HTR-8/SVneo (cell line): ENCODE measurements around the gene ITIH3.
A peak's percentile ranks its signal among the peaks of the same experiment; 100 is the strongest.

Experiments used
- DNase-seq: peaks from one replicate; pipeline ENCODE4 v3.0.0; 2011; ENCODE audit warnings: low spot score, mixed read lengths; ENCODE audit not compliant: insufficient read length
- FAIRE-seq: peaks from 2 replicates; lab custom pipeline; 2011; peaks lifted over from hg19 to GRCh38; lab: Jason Lieb, UNC

Gene ITIH3

GRCh38 chr3:52841981-52842340 lies 47.4 kb downstream of the ITIH3 start:
- DNase-seq, result no peak
- no peak for FAIRE-seq

GRCh38 chr3:52842424-52842823 lies 47.8 kb downstream of the ITIH3 start:
- DNase-seq (no peak), FAIRE-seq (no peak)

GRCh38 chr3:52843108-52843865 lies 48.7 kb downstream of the ITIH3 start:
- no peak for FAIRE-seq

GRCh38 chr3:52843881-52844280 lies 49.3 kb downstream of the ITIH3 start:
- DNase-seq, result no peak
- FAIRE-seq, result no peak

More at GRCh38 chr3:52843108-52843865, 48.7 kb downstream of the ITIH3 start:
- no peak for DNase-seq

- no peak for FAIRE-seq
- no peak for DNase-seq
Observed at GRCh38 chr3:52844290-52844975, 49.8 kb downstream of the ITIH3 start.

- DNase-seq, result no peak
- no peak for FAIRE-seq
Observed at GRCh38 chr3:52845157-52845556, 50.6 kb downstream of the ITIH3 start.

GRCh38 chr3:52845691-52846431 lies 51.3 kb downstream of the ITIH3 start:
- DNase-seq (peak; percentile 27), FAIRE-seq (no peak)

GRCh38 chr3:52846432-52846965 lies 51.9 kb downstream of the ITIH3 start:
- no peak for FAIRE-seq

GRCh38 chr3:52847241-52847640 lies 52.6 kb downstream of the ITIH3 start:
- FAIRE-seq, result no peak
- DNase-seq, result no peak

More at GRCh38 chr3:52846432-52846965, 51.9 kb downstream of the ITIH3 start:
- no peak for DNase-seq

GRCh38 chr3:52847726-52848125 lies 53.1 kb downstream of the ITIH3 start:
- no peak for FAIRE-seq

GRCh38 chr3:52848617-52849016 lies 54.0 kb downstream of the ITIH3 start:
- FAIRE-seq, result no peak

More at GRCh38 chr3:52847726-52848125, 53.1 kb downstream of the ITIH3 start:
- DNase-seq, result no peak

GRCh38 chr3:52849656-52850055 lies 55.1 kb downstream of the ITIH3 start:
- no peak for DNase-seq
- no peak for FAIRE-seq

More at GRCh38 chr3:52848617-52849016, 54.0 kb downstream of the ITIH3 start:
- no peak for DNase-seq

- FAIRE-seq, result peak; percentile 57
- peak; percentile 62 for DNase-seq
Observed at GRCh38 chr3:52851348-52851747, 56.8 kb downstream of the ITIH3 start.

- DNase-seq (no peak), FAIRE-seq (no peak)
Observed at GRCh38 chr3:52852419-52852818, 57.8 kb downstream of the ITIH3 start.

GRCh38 chr3:52854013-52854412 lies 59.4 kb downstream of the ITIH3 start:
- DNase-seq, result no peak
- no peak for FAIRE-seq

GRCh38 chr3:52856666-52857065 lies 62.1 kb downstream of the ITIH3 start:
- FAIRE-seq (no peak), DNase-seq (no peak)

GRCh38 chr3:52857133-52857532 lies 62.5 kb downstream of the ITIH3 start:
- DNase-seq, result no peak
- FAIRE-seq, result no peak

GRCh38 chr3:52857864-52858263 lies 63.3 kb downstream of the ITIH3 start:
- no peak for DNase-seq
- FAIRE-seq, result no peak
